HG03565 (cell line): ENCODE results near the gene GRID2.
A peak's percentile ranks its signal among the peaks of the same experiment; 100 is the strongest.

ENCODE experiments used
- ATAC-seq: cut with Tn5 transposase; IDR thresholded peaks from one replicate; pipeline ENCODE4 v1.9.1; 2021; ENCODE audit warnings: mild to moderate bottlenecking, moderate library complexity; ENCODE audit not compliant: unreplicated experiment

The GRID2 gene

DNA sequence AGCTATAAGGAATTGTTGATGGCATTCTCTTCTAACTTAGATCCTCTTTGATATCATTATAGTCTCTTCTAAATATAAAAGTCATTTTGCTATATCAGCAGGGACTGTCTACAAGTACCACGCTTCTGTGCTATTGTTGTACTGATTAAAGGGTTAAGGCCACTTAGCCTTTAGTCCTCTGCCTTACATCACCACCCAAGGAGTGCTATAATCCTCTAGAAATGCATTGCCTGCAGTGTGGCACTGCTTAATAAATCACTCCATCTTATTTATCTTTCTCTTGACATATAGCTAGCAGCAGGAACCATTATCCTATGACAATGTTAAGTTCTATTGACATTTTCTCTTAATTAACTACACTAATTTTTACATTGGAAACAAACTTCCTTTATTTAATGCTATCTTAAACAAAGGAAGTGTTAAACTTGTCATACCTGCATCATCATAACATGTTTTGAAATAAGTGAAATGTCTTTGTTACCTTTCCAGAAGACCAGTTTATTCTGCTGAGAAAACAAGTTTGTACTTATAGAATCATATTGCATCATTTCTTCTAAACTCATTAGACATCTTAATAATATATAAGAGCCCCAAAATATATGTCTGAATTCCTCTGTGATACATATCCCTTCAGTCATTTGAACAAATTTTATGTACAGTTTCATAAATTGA is 1163.9 kb downstream of the GRID2 start:
- ATAC-seq: no peak

- ATAC-seq: no peak
Observed at GRCh38 chr4:93469560-93469959, 1165.8 kb downstream of the GRID2 start.

DNA sequence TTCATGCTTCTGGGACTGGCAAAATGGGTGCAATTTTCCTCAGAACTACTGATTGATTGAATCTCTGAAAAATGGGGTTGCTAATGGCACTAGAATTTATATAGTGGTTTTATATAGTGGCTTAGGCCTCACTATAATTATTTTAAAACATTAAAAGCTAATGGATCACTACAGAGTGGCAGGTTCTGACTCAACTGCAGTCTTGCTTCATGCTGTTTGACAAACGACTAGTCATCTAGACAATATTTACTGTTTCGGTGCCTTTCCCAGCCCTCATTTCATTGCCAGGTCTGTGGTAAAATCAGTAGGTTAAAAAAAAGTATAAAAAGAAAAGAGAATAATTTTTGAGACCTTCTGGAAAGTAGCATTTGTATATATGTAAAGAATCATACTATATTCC is 1172.0 kb downstream of the GRID2 start:
- ATAC-seq: no peak

- ATAC-seq: no peak
Observed at GRCh38 chr4:93478805-93479204, 1175.0 kb downstream of the GRID2 start.

DNA sequence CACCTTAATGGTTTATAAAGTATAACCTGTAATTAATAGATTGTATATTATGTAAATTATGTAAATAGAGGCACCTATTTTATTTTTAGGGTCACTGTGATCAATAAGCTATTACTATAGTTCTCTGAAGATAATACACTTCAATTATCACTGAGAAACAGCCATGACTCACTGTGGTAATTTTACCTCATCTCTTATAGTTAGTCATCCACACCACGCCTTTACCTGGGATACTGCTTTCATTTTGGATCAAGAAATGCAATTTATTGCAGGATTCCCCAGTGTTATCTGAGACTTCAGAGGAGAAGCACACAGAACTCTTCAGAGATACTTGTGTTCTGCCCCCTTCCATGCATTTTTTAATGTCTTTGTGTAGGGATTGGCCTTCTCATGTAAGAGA is 1176.7 kb downstream of the GRID2 start:
- ATAC-seq: no peak

DNA sequence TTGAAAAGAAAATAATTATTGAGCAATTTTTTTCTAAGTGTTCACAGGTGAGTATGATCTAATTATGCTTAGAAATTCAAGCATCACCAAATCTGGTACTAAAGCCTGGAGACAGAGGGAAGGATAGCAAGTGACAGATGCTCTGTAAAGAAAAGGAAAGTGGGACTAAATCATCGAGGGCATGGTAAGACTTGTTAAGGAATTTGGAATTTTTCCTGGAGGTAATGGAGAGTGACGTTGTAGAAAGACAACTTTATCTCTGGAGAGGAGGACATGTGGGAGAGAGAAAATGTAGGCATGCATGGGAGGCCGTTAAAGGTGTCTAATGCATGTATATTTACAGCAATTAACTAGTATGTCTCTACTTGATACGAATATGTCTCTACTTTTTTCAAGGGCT is 1191.6 kb downstream of the GRID2 start:
- ATAC-seq: no peak

- no peak for ATAC-seq
Observed at GRCh38 chr4:93501244-93501643, 1197.5 kb downstream of the GRID2 start.

- ATAC-seq: no peak
Observed at GRCh38 chr4:93501946-93502345, 1198.2 kb downstream of the GRID2 start.

- ATAC-seq: no peak
Observed at GRCh38 chr4:93502991-93503390, 1199.2 kb downstream of the GRID2 start.

- no peak for ATAC-seq
Observed at GRCh38 chr4:93513851-93514250, 1210.1 kb downstream of the GRID2 start.

DNA sequence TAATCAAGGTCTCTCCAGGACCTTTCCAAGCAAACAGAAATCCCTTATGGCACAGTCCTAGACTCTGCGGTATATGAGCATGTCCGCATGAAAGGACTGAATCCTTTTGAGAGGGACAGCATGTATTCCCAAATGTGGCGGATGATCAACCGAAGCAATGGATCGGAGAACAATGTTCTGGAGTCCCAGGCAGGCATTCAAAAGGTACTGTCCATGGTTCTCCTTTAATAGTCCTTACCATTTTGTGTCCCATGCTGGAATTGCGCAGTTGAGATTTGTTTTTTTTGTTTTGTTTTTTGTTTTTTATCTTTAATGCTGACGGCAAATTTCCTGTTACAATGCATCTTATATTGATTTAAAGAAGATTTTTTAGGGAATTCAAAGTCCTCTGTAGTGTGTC is 1211.4 kb downstream of the GRID2 start:
- no peak for ATAC-seq

- ATAC-seq: no peak
Observed at GRCh38 chr4:93529692-93530372, 1226.1 kb downstream of the GRID2 start.

GRCh38 chr4:93532234-93532633 is 1228.5 kb downstream of the GRID2 start:
- ATAC-seq: no peak

DNA sequence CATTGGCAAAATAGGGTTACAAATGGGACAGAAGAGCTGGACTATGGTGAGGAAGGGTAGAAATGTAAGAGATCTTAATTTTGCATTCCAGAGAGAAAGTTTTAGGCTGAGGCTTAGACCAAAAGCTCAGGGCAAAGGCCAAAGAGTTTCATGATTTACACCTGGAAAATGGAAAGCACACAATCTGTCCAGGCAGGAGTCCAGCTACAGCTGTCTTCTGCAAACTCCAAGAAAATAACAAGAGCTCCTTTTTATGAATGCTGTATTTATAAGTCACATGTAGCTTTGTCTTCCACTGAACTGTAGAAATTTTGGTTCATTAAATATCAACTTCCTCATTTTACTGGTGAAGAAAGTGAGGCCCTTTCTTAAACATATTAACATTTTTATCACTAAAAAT is 1236.8 kb downstream of the GRID2 start:
- ATAC-seq: no peak

- no peak for ATAC-seq
Observed at GRCh38 chr4:93561842-93562241, 1258.1 kb downstream of the GRID2 start.

GRCh38 chr4:93568758-93569157 is 1265.0 kb downstream of the GRID2 start:
- ATAC-seq: no peak

- no peak for ATAC-seq
Observed at GRCh38 chr4:93573285-93573684, 1269.5 kb downstream of the GRID2 start.

GRCh38 chr4:93578942-93579341 is 1275.2 kb downstream of the GRID2 start:
- no peak for ATAC-seq

- ATAC-seq: peak; percentile 95
Observed at GRCh38 chr4:93605163-93605562, 1301.4 kb downstream of the GRID2 start.

GRCh38 chr4:93617606-93618005 is 1313.8 kb downstream of the GRID2 start:
- no peak for ATAC-seq

- ATAC-seq: no peak
Observed at GRCh38 chr4:93633721-93634120, 1330.0 kb downstream of the GRID2 start.

DNA sequence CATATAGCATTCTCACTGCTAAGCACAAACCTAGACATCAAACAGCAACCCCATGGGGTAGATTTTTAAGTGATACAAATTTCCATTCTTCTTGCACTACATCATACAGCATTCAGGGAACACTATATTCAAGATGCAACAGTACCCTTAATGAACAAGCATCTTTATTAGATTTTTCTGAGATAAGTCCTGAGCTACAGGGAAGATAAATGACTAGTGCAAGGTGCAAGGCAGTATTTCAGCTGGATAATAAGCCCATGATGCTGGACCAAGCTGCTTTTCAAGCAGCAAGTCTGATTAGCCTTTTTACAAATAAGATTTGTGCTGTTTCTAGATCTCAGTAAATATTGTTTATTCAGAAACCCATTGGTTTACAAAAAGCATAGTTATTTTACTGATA is 1332.2 kb downstream of the GRID2 start:
- no peak for ATAC-seq

GRCh38 chr4:93645120-93645519 is 1341.4 kb downstream of the GRID2 start:
- ATAC-seq: peak; percentile 43
